Activated naive CD4-positive, alpha-beta T cell treated with Interleukin-2 at 50 U/mL for 16 hours (primary cell): Measurements from ENCODE around the gene BAG5.
A peak's percentile ranks its signal among the peaks of the same experiment; 100 is the strongest.
"Not testable (repeated sequence)": the region's sequence is repeated elsewhere in the genome, so short reads cannot be mapped to it uniquely, and the experiment has no call there.

Experiments
- DNase-seq: peaks from one replicate; pipeline ENCODE4 v3.0.0-alpha.2; 2020

The BAG5 gene

DNA sequence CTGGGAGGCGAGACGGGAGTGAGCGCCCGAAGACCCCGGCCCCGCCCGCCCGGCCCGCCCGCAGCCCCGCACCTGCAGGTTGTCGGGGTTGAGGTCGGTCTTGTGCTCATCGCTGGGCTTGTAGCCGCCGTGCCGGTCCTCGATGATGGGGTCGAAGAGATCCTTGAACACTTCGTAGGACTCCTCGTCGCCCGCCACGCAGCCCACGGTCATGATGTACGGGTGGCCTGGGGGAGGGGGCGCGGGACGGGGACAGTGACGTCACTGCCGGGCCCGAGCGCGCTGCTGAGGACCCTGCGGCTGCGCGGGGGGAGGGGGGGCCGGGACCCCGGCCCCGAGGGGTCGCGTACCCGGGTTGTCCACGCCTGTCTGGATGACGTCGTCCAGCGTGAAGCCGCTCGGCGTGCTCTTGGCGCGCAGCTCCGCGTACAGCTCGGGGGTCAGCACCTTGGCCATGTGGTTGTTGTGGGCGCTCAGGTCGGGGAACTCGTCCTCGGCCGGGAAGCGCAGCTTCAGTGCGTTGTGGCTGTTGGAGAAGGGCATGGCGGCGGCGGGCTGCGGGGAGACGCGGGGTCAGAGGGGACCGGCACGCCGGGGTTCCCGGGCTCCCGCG, 40.4 kb downstream of the BAG5 start:
- no peak for DNase-seq

DNA sequence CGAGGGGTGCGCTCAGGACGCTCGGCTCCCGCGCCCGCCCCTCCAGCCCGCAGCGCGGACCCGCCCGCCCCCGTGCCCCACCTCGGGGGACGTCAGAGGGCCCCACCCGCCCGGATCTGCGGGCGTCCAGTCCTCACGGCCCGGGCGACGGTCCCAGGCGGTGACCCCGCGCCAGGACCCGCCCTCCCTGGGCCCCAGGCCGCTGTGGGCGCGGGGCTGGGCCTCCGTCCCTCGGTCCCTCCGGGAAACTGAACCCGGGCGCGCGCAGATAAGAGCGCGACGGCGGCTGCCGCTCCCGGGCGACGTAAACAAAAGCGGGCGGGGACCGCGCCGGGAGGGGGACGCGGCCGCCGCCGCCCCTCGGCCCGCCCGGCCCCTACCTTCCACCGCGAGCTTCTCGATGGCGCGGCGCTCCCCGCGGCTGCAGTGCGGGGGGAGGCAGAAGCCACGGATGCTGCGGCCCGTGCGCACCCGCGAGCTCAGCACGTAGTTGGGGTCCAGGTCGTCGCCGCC, 41.0 kb downstream of the BAG5 start:
- DNase-seq, result no peak

DNA sequence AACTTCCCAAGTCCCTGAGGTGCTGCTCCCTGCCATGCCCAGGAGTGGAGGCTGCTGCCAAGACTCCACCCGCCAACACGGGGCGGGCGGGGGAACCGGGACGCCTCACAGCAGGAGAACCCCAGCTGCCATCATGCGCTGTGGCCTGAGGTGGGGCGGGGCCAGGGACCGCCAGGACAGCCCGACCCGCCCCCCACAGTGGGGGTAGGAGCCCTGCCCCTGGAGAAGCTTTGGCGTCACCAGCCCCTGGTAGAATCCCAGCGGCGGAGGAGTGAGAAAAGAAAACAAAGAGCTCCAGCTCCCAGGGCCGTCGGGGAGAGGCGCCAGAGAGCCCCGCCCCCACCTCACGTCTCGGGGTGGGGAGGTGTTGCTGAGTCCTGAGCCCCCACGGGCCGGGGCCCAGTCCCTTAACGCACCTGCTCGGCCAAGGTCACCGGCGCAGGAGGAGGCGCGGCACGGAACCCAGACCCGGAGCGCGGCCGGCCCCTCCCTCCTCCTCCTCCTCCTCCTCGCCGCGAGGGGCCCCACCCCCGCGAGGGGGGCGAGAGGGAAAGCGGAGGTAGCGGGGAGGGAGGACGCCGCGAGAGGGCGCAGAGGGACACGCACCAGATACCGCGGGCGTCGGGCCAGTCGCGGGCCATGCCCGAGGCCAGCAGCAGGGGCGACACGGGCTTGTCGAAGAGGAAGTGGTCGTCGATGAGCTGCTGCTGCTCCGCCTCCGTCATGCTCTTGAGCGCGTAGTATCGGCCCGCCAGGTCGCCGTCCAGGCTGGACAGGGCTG, 41.6 kb downstream of the BAG5 start:
- peak; percentile 67 for DNase-seq

DNA sequence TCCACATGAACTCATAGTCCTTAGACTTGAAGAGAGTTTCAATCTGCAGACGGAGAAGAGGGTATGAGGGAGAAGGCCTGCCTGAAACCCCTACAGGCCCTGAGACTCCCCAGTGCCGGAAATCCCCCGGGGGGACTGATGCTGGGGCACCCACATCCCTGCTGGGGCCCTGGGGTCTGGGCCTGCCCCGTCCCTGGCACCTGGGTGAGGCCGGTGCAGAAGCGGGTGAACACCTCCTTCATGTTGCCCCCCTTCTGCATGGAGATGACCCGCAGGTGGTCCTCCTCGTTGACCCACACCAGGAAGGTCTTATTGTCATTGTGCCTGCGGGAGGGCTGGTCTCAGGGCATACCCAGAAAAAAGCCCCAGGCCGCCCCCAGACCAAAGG, 42.2 kb downstream of the BAG5 start:
- no peak for DNase-seq

DNA sequence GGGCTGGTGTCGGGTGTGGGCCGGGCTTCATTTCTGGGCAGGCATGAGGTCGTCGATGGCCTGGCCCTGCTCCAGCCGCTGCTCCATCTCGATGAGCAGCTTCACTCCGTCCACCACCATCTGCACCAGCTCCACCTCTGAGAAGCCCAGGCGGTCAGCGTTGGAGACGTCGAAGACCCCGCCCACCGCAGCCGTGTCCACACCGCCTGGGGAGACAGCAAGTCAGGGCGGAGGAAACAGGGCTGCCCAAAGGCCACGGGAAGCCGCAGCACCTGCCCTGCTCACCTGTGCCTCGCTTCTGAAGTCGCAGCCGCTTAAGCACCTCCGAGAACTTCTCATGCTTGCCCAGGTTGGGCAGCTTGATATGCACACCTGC, 42.6 kb downstream of the BAG5 start:
- no peak for DNase-seq

DNA sequence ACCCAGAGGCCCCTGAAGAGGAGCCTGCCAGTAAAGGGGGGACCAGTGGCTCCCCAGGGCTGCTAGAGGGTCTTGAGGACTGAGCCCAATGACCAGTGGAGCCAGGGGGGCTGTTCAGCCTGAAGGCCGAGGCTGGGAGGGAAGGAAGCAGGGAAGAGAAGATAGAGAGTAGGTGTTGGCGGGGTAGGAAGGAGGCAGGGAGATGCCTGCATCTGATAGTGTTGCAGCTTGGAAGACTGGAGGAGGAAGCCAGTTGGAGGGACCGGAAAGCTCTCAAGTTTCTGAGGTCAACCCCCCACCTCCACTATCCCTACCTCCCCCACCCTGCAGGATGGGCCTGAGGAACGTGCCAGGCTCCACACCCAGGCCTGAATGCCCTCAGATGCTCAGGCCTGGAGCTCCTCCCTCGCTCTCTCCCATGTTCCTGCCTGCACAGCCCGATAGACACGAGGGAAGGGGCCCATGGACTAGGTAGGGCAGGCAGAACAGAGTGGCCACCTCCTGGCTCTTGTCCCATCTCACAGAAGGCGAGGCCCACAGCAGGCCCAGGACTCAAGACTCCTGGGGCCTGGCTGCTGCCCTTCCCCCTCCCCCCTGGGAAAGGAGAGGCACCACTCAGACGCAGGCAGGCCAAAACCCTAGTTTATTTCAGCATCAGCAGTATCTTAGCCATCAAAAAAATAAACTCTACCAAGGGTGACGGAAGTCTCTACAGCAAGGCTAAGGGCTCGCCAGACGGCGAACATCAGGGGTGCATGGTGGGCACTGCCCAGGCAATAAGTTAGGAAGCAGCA, 43.2 kb downstream of the BAG5 start:
- DNase-seq, result no peak

DNA sequence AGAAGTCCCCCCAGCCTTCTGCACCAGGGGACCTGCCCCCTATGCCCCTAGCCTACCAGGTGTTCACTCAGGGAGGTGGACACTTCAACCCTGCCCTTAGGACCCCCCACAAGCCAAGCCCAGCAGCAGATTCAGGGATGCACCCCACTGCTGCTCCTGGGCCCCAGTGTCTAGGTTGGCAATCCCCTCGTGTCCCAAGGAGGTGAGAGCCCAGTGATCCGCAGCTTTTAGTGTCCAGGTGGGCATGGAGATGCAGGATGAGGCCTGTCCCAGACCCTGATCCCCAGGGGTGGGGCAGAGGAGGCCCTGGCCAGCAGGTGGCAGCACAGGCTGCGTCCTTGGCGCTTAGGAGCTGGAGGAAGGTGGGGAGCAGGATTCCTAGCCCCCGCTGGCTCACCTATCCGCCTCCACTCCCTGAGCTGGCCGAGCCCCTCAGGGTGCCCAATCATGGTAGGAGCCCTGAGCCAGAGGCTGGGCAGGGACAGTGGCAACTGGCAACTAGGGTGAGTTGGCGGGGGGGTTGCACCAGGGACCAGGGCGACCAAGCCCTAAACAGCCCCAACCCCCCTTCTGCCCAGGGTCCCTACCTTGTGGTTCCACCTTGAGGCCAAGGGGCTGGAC, 43.9 kb downstream of the BAG5 start:
- peak; percentile 62 for DNase-seq

DNA sequence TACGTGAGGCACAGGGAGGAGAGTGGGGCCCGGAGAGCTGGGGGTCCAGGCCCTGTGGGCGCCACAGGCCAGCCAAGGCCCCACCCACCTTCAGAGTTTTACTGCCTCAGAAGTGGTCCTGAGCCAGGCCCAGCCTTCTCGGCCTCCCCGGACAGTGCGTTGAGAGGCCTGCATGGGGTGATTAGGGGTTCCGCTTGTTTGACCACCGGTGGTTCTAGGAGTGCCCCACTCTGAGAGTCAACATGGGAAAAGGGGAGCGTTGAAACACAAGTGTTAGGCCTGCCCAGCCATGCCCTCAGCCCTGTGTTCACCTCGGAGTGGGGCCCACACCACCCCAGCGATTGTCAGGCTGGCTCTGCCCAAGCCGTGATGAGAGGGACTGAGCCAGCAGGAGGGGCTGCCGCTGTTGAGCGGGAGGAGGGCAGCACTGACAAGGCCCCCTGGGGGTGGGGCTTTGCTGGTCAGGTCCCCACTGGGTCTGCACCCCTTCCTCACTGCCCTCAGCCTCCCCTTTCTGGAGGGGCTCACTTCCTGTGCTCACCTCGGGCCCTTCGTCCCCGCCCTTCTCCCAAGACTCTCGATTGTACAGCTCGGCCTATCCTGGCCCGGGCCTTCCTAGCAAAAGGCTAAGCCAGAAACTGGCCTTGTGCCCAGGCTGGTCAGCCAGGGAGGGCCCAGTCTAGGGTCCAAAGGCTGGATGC, 44.6 kb downstream of the BAG5 start:
- DNase-seq, result no peak

DNA sequence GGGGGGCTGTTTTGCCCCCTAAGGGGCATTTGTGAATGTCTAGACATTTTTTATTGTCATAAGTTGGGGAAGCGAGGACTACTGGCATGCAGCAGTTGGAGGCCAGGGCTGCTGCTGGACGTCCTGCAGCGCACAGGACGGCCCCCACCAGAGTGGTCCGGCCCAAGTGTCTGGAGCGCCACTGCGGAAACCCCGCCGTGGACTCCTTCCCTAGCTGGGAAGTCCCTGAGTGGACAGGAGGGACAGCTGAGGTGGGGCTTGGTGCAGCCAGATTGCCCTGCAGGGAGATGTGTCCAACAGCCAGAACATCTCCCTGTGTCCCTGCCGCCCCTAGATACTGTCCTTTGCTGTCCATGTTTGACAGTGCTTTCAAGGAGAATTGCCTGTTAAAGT, 45.3 kb downstream of the BAG5 start:
- DNase-seq, result no peak

DNA sequence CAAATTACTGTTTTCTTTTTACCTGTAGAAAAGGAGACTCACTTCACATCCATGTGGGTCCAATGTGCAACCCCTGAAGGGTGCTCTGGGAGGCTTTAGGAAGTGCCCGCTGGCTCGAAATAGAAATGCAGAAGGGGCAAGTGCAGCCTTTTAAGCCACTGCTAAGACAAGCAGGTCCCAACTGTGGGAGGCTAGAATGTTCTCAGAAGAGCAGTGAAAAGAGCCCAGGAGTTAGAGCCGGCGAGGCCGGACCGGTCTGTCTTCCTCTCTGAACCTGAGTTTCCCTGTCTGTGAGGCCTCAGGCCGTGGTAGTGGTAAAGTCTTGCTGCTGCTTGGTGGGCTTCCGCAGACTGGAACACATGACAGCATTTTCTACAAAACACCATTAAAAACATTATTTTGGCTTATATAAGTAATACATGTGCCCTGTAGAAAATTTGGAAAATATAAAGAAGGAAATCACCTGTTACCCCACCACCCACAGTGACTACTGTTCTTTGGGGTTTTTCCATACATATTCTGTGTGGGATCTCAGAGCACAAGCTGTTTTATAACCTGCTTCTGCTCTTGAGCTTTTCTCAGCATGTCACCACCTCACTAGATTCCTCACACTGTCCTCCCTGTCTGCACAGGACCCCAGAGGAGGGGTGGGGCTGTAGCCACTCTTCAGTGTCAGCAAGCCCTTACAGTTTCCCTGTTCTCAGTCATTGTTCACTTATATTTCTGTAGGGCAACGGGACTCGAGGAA, 45.9 kb downstream of the BAG5 start:
- DNase-seq, result no peak

DNA sequence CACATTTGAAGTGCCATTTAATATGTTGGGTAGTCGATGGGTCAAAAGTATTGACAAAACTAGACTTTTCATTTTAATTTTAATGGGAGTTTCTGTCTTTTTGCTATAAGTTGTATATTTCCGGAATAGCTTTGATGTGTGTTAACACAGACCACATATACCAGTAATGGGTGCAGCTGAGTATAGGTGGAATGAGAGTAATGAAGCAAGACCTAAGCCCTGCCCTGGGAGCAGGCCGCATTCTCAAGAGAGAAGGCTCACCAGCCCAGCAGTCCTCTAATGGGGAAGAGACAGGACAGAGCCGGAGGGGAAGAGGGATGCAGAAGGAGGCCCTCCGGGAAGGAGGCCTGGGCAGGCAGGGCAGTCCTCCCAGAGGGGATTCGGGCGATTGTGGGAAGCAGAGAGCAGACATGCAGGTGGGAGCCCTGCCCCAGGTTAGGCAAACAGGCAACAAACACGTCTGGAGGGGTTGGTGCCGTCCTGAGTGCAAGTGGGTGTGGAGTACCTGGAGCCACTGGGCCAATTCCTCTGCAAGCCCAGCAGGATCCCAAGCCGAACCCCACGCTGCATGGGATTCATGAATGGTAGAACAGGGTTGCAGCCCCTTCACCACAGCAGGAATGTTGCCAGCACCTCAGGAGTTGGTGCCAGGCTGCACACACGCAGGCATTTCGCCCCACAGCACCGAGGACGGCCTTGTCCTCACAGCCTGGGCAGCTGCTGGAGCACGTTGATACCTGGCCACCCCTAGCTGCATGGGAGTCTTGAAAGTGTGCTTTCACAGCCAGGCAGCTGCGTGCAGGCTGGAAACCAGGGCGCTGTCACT, 47.6 kb downstream of the BAG5 start:
- DNase-seq, result no peak

DNA sequence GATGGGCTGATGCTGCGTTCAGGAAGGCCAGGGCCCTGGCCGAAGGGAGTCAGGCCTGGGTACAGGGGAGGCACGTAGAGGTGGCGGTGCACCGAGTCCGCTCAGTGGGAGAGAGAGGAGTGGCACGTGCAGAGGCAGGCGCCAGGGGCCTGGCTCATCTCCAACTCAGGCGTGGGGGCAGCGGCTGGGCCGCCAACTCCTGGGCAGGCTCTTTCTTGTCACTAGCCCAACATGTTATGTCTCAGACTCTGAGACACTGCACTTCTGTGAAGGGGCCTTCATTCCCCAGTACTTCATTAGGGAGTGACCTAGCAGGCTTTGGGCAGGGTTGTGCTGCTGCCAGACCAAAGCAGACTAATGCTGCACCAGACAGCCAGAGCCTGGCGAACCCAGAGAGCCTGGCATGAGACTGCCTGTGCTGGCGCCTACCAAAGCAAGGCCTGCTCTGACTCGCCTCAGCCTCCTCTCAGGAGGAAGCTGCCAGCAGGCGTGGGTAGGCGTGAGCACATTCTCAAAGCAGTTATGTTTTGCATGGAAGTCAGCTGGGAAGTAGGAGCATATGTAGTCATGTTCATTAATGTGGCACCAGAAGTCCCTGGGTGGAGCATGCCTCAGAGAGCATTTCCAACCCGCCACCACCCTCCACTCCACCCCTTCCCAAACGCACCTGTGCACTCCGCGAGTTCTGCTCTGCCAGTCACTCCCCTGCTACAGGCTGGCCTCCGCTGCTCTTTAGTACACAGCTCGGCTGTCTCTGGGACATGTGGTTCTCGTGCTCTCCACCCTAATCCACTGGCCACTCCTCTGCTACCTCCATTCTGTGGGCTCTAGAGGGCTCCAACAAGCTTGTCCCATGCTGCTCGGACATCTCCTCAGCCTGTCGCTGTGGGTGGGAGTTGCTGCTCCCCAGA, 49.5 kb downstream of the BAG5 start:
- DNase-seq, result no peak

DNA sequence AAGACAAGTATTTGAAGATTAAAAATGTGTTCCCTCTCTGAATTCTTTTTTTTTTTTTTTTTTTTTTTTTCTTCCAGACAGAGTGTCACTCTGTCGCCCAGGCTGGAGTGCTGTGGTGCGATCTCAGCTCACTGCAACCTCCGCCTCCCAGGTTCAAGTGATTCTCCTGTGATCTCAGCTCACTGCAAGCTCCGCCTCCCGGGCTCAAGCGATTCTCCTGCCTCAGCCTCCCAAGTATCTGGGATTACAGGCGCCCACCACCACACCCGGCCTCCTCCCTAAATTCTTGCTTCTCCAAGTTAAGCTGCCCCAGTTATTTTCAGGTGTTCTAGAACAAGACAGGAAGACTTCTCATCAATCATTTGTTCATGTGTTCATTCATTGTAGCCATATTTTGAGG, 50.3 kb downstream of the BAG5 start:
- DNase-seq, result not testable (repeated sequence)

DNA sequence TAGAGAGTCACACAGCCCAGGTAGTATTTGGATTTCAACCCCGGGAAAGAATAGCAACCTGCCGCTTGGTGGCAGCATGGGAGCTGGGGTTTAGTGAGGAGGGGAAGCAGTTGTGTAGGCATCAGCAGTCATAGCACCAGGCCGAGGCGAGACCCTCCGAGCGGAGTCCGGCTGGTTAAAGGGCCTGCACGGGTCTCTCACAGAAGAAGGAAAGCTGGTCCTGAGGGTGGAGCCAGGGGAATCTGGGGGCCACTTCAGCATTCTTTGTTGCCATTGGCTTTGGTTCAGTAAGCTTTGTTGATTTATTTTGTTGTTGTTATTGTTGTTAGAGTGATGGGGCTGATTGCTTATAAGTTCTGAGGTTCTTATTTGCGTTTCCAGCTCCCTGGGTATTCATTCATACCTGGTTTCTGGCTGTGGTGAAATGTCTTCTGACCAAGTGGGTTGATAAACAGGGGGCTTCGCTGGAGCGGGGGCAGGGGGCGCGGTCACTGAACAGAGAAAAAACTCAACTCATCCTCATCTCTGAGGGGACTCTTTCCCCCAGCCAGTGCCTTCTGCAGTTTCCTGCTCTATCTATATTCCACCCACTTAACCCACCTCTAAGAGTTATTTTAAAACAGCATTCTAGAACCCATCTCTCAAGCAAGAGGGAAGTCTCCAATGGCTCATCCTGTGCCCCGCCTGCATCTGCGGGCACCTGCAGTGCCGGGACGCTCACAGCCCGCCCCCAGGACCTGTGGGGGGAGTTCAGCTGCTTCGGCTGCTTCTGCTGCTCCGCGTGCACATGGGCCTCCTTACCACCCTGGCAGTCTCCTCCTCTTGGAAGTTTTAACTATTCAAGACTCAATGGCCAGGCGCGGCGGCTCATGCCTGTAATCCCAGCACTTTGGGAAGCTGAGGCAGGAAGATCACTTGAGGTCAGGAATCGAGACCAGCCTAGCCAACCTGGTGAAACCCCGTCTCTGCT, 51.4 kb downstream of the BAG5 start:
- no peak for DNase-seq

DNA sequence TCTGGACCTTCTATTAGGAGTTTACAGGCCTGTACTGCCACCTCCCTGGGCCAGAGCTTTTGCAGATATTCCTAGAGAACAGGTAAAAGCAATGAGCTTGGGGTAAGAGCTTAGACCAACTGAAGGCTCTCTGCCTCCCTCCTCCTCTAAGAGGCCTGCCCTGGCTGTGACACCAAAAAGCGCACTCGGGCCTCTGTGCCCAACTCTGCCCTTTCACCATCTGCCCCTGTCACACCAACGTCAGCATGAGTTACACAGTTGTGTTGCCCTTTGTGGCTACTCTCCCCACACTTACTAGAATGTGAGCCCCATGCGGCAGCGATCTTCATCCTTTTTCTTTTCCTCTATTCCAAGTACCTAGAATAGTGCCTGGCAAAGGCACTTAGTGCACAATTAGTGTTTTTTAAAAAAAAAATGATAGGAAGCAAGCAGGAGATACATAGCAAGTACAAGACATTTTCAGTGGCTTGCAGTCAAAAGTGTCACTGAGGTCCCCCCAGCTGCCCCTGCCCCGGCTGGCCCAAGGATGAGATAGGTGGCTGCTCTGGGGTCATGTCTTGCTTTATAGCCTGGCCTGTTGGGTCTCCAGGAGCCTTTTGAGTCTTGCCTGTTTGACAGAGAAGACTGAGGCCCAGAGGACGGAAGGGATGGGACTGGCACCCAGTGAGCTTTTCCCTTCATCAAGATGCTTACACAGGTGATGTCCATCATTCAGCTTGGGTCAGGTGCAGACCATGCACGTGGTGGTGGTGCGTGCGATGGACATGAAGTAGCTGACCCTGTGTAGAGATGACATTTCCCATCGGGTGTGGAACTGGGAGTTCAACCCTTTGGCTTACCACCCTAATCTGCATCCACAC, 52.4 kb downstream of the BAG5 start:
- DNase-seq, result no peak

DNA sequence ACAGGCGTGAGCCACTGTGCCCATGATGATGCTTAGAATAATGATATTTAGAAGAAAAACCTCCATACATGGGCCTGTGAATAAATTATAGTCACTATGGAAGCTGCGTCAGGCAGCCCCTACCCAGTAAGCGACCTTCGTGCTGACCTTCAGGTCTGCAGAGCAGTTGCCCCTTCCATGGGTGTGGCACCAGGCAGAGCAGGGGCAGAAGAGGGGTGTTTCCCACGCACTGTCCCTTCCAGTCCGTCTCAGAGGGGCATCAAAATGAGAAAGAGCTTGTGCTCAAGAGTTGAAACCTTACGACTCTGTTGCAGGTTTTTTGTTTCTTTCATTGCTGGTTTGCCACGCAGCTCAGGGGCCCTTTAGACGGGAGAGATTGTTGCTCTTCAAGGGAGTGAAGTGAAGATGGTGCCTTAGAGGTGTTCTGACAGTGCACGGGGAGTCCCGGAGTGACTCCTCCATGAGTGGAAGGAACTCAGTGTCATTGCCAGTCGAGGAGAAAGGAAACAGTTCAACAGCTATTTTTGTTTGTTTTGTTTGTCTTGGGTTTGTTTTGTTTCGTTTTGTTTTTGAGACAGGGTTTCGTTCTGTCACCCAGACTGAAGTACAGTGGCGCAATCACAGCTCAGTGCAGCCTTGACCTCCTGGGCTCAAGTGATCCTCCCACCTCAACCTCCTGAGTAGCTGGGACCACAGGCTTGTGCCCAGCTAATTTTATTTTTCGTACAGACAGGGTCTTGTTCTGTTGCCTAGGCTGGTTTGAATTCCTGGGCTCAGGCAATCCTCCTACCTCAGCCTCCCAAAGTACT, 53.7 kb downstream of the BAG5 start:
- no peak for DNase-seq

DNA sequence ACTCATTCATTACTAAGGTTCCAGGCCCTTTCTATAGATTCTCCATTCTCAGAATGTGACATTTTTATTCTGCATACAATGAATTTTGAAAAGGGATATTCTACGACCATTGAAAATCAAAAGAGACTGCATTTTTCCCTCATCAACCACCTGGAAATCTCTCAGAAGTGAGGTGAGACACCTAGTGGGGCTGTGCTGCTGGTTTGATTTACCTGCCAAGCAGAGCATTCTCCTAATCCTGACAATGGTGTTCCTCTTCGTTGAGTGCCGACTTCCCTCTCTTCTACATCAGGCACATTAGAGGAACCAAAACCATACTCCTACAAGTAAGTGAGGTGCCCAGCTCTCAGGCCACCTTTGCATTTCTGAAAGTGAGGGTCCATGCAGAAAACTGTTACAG, 54.7 kb downstream of the BAG5 start:
- DNase-seq, result no peak
